ENCODE measurements around the gene RBMS1. TPM values are rescaled to one million over a fixed set of nuclear protein-coding genes. Genes with fewer than 3 reads are reported as not detected.

Gene RBMS1
- total and polyA plus RNA-seq, 7 donors = 8.4 to 43.2 (median 24.1) TPM

DNA sequence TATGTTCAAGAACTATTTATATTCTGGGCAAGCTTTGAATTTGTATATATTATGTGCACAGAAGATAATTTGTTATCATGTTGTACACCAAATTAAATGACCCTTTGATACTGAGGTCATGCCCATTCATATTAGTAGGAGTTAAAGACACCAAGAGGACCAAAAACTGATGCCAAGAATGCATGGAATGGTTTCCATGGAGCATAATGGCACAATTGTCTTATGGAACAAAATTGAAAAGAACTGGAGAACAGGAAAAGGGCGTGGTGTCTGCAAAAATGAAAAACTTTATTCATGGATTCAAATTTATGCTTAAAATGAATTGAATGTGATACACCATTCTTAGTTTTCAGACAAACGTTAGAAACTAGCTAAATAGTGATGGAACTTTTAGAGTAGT, 24.1 kb upstream of the RBMS1 start:
- 53 to 72% (median 53%) methylated on average over 2 of the region's 2 CpGs for WGBS, 3 donors

DNA sequence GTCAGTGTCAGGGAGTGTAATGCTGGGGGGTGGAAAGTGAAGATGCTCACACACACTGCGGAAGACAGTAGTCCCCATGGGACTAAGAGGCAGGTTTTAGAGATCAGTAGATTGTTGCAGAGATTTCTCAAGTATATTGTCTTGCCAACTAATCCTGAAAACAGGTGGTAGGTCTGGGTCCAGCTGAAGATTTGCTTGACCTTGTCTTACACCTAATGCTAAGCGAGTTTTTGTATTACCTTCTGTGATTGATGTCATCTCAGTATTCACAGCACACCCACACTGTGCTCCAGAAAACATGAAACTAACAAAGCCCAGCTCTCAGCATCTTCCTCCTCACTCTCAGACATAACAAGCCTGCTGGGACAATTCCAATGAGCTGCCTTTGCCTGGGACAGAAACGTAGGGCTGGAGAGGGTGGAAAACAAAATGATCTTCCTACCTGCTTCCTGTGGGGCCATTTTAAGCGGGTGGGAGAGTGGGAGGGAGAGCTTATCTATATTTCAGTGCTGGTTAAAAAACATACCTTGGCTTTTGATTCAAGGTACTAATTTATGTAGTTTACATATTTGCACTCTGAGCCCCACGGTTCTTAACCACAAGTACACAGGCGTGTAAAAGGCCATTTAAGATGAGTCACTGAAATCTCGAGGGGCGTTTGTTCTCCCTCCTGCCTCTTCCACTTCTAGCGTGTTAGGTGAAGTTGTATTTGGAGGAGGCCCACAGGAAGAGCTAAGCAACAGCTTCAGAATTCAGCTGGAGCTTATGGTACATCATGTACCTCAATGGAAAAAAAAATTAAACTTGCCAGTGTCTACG, 23.1 kb upstream of the RBMS1 start:
- TF ChIP-seq, protein P1, sequence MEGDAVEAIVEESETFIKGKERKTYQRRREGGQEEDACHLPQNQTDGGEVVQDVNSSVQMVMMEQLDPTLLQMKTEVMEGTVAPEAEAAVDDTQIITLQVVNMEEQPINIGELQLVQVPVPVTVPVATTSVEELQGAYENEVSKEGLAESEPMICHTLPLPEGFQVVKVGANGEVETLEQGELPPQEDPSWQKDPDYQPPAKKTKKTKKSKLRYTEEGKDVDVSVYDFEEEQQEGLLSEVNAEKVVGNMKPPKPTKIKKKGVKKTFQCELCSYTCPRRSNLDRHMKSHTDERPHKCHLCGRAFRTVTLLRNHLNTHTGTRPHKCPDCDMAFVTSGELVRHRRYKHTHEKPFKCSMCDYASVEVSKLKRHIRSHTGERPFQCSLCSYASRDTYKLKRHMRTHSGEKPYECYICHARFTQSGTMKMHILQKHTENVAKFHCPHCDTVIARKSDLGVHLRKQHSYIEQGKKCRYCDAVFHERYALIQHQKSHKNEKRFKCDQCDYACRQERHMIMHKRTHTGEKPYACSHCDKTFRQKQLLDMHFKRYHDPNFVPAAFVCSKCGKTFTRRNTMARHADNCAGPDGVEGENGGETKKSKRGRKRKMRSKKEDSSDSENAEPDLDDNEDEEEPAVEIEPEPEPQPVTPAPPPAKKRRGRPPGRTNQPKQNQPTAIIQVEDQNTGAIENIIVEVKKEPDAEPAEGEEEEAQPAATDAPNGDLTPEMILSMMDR (IDR thresholded peaks at IDR 0.05) = no peak
- Histone ChIP-seq H3K9me3 (no peaks in the 10 kb centered on the region), H3K36me3 (ENCODE audit: insufficient read depth in 1 of 2, low read depth in 1 of 2) (no peaks in the 10 kb centered on the region), H3K4me1 (no peaks in the 10 kb centered on the region), H3K4me3 (no peak overlapping the region), H3K27me3 (ENCODE audit: insufficient read depth in 3 of 3, low read length in 2 of 3) (no peaks in the 10 kb centered on the region), H3K27ac (no peak overlapping the region)
- DNase-seq = no peak
- whole genome bisulfite sequencing, 3 donors = 54 to 73% (median 61%) methylated on average over 10 of the region's 10 CpGs
- intact Hi-C loops (cut with DNase I) = no loop called here
- ATAC-seq = no peak

More for the DNA sequence above, 24.1 kb upstream of the RBMS1 start:
- Histone ChIP-seq H3K36me3 (ENCODE audit: insufficient read depth in 1 of 2, low read depth in 1 of 2) (no peaks in the 10 kb centered on the region), H3K27me3 (ENCODE audit: insufficient read depth in 3 of 3, low read length in 2 of 3) (no peaks in the 10 kb centered on the region), H3K4me3 (no peak overlapping the region), H3K27ac (no peak overlapping the region), H3K4me1 (no peaks in the 10 kb centered on the region), H3K9me3 (no peaks in the 10 kb centered on the region)
- no peak for DNase-seq
- TF ChIP-seq, protein P1 (IDR thresholded peaks at IDR 0.05) = no peak
- ATAC-seq = no peak
- intact Hi-C loops (cut with DNase I) = no loop called here

DNA sequence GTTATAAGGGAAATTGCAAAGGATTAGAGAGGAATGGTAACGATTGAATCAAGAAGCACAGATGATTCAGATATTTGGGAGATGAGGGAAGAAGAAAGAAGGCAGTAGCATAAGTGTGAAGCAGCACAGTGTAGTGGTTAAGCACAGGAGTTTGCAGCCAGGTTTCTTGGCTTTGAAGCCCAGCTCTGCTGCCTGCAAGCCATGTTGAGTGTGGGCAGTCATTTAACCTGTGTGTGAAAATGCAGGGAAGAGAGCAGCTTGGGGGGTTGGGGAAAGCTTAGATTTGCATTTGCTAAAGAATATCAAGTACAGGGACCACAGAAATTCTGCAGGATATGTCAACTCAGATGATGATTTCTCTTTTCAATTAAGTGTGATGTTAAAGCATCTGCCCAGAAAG, 21.5 kb upstream of the RBMS1 start:
- intact Hi-C loops (cut with DNase I) = no loop called here
- Histone ChIP-seq H3K9me3 (no peaks in the 10 kb centered on the region), H3K36me3 (ENCODE audit: insufficient read depth in 1 of 2, low read depth in 1 of 2) (no peaks in the 10 kb centered on the region), H3K27me3 (ENCODE audit: insufficient read depth in 3 of 3, low read length in 2 of 3) (no peaks in the 10 kb centered on the region), H3K4me1 (no peaks in the 10 kb centered on the region), H3K27ac (no peak overlapping the region), H3K4me3 (no peak overlapping the region)
- WGBS, 3 donors = 72 to 96% (median 76%) methylated on average over 1 of the region's 1 CpG
- TF ChIP-seq, protein P1 (IDR thresholded peaks at IDR 0.05) = no peak
- no peak for DNase-seq
- ATAC-seq = no peak

DNA sequence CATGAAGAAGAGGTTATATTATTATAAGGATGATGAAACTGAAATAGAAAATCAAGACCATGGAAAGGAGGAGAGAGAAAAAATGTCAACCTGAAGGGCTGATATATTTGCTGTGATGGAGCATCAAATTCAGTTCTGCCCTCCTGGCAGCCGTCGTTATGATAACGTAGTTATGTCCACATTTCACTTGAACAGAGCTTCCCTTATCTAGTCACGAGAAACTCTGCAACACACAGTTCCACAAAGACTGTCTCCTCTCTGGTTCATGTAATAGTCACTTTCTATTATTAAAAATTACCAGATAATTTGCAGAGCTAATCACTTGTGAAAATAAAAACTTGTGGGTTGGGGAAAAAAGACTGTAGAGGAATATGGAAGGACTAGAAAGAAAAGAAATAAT, 19.5 kb upstream of the RBMS1 start:
- TF ChIP-seq, protein P1 (IDR thresholded peaks at IDR 0.05) = no peak
- intact Hi-C loops (cut with DNase I) = no loop called here
- H3K36me3 ChIP-seq (ENCODE audit: insufficient read depth in 1 of 2, low read depth in 1 of 2) = no peaks in the 10 kb centered on the region
- no peaks in the 10 kb centered on the region for H3K27me3 ChIP-seq (ENCODE audit: insufficient read depth in 3 of 3, low read length in 2 of 3)
- ATAC-seq (no peak), DNase-seq (no peak)
- H3K9me3 ChIP-seq = no peaks in the 10 kb centered on the region
- 79 to 92% (median 81%) methylated on average over 4 of the region's 4 CpGs for WGBS, 3 donors
- no peak overlapping the region for H3K27ac ChIP-seq
- no peaks in the 10 kb centered on the region for H3K4me1 ChIP-seq
- no peak overlapping the region for H3K4me3 ChIP-seq

- Histone ChIP-seq H3K27me3 (ENCODE audit: insufficient read depth in 3 of 3, low read length in 2 of 3) (no peaks in the 10 kb centered on the region), H3K9me3 (no peaks in the 10 kb centered on the region), H3K4me1 (no peaks in the 10 kb centered on the region), H3K4me3 (no peak overlapping the region), H3K36me3 (ENCODE audit: insufficient read depth in 1 of 2, low read depth in 1 of 2) (no peaks in the 10 kb centered on the region), H3K27ac (no peak overlapping the region)
- DNase-seq (no peak), ATAC-seq (no peak)
- WGBS, 3 donors = 77 to 93% (median 92%) methylated on average over 4 of the region's 4 CpGs
- TF ChIP-seq, protein P1 (IDR thresholded peaks at IDR 0.05) = no peak
- intact Hi-C loops (cut with DNase I) = no loop called here
These were observed 18.9 kb upstream of the RBMS1 start for GRCh38 chr2:160512491-160512890.
